NOMO-1 treated with dmso at 0.1 percent for 144 hours (cell line): ENCODE measurements around the gene MICAL3.

ENCODE experiments used
- DNase-seq: peaks from one replicate; lab custom pipeline; 2025; ENCODE audit not compliant: unreplicated experiment; lab: John Stamatoyannopoulos, UW

MICAL3 gene

GRCh38 chr22:17783773-17784480 is 240.4 kb downstream of the MICAL3 start:
- no peak for DNase-seq

- DNase-seq, result no peak
Observed at GRCh38 chr22:17783312-17783711, 241.0 kb downstream of the MICAL3 start.

- no peak for DNase-seq
Observed at GRCh38 chr22:17782621-17783020, 241.7 kb downstream of the MICAL3 start.

GRCh38 chr22:17782158-17782557 is 242.2 kb downstream of the MICAL3 start:
- no peak for DNase-seq

GRCh38 chr22:17781319-17782031 is 242.9 kb downstream of the MICAL3 start:
- no peak for DNase-seq

GRCh38 chr22:17780741-17781318 is 243.5 kb downstream of the MICAL3 start:
- no peak for DNase-seq

- DNase-seq, result no peak
Observed at GRCh38 chr22:17780116-17780740, 244.1 kb downstream of the MICAL3 start.

- no peak for DNase-seq
Observed at GRCh38 chr22:17779286-17780115, 244.9 kb downstream of the MICAL3 start.

GRCh38 chr22:17778412-17778976 is 245.9 kb downstream of the MICAL3 start:
- no peak for DNase-seq

GRCh38 chr22:17777717-17778044 is 246.7 kb downstream of the MICAL3 start:
- DNase-seq, result no peak

GRCh38 chr22:17777005-17777716 is 247.2 kb downstream of the MICAL3 start:
- DNase-seq, result peak; percentile 75

- DNase-seq, result no peak
Observed at GRCh38 chr22:17775781-17776465, 248.4 kb downstream of the MICAL3 start.

GRCh38 chr22:17774926-17775685 is 249.3 kb downstream of the MICAL3 start:
- DNase-seq, result no peak

- peak; percentile 37 for DNase-seq
Observed at GRCh38 chr22:17774206-17774925, 250.0 kb downstream of the MICAL3 start, which contains the start of gene BID. BID (minus strand) TSS chr22:17774469; CDS start chr22:17750116, 24,353 bp downstream.

- no peak for DNase-seq
Observed at GRCh38 chr22:17773606-17774205, 250.7 kb downstream of the MICAL3 start.

- no peak for DNase-seq
Observed at GRCh38 chr22:17772958-17773605, 251.3 kb downstream of the MICAL3 start.
